SK-N-SH (cell line): ENCODE data around the gene NAMPT.

Source experiments
- CTCF ChIP-seq: fragments of 200-600 bp; sonication (generic); IDR thresholded peaks from 2 replicates; pipeline ENCODE4 v1.6.1; 2017; ENCODE audit warnings: antibody characterized with exemption, mild to moderate bottlenecking, moderate library complexity
- EP300 ChIP-seq, 2 experiments: IDR thresholded peaks; 2 replicates each; pipeline versions ENCODE4 v1.4.0 to v1.6.1; 2012; ENCODE audit warnings: borderline replicate concordance in 1 of 2, low read depth in 1 of 2, low read length in 1 of 2
- FOXM1 ChIP-seq: IDR thresholded peaks from 2 replicates; pipeline ENCODE4 v1.4.0; 2012; ENCODE audit warnings: low read depth, mild to moderate bottlenecking
- JUND ChIP-seq: IDR thresholded peaks from 2 replicates; pipeline ENCODE4 v1.4.0; 2012
- NFIC ChIP-seq: IDR thresholded peaks from 2 replicates; pipeline ENCODE4 v1.4.0; 2012; ENCODE audit warnings: borderline replicate concordance
- POLR2AphosphoS5 ChIP-seq: IDR thresholded peaks from 2 replicates; pipeline ENCODE4 v1.6.1; 2012; ENCODE audit warnings: low read depth, low read length
- RAD21 ChIP-seq: IDR thresholded peaks from 2 replicates; pipeline ENCODE4 v1.6.1; 2012; ENCODE audit warnings: mild to moderate bottlenecking, low read length
- TAF1 ChIP-seq: IDR thresholded peaks from 2 replicates; pipeline ENCODE4 v1.6.1; 2012; ENCODE audit warnings: low read depth, mild to moderate bottlenecking, low read length, moderate library complexity, borderline replicate concordance
- TEAD4 ChIP-seq: IDR thresholded peaks from 2 replicates; pipeline ENCODE4 v1.4.0; 2012; ENCODE audit warnings: mild to moderate bottlenecking, borderline replicate concordance; ENCODE audit not compliant: insufficient read depth
- TF ChIP-seq, protein P1 (sequence below): IDR thresholded peaks from 2 replicates; pipeline ENCODE4 v1.4.0; 2012; ENCODE audit warnings: low read depth

DNA sequence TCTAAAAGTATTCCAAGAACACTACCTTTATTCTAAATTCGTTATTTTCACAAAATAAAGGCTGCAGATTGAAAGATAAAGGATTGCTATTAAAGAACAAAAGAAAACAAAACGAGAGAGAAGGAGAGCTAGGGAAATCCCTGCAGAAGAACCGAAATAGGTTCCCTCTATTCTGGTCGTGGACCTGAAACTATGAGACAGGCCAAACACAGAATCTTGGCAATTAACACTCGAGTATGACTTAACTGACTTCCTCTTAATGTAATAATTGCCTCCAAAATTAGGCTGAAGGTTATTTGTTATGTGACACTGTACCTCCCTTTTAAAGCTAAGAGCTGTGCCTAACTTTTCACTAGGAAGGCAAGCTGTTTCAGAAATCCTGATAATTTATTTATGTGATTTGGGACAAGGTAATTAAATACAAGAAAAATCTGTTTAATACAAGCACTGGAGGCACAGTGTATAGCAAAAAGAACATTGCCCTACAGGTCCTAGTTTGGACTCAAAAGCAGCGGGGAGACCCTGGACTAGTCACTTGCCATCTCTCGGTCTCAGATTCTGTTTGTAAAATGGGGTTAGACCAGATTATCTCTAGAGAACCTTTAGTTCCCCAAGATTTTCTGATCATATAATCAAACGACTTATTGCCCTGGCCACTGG lies 11.6 kb downstream of the NAMPT start:
- TF ChIP-seq TAF1 (no peak), CTCF (no peak), TEAD4 (no peak), FOXM1 (no peak), JUND (no peak), POLR2AphosphoS5 (no peak), EP300 (IDR thresholded peaks at IDR 0.05; ENCODE audit: borderline replicate concordance in 1 of 2, low read depth in 1 of 2, low read length in 1 of 2) (no peak), RAD21 (no peak), NFIC (no peak)
- TF ChIP-seq, protein P1, sequence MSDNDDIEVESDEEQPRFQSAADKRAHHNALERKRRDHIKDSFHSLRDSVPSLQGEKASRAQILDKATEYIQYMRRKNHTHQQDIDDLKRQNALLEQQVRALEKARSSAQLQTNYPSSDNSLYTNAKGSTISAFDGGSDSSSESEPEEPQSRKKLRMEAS: no peak
